ENCODE results near the gene RPTOR. TPM values are rescaled to one million over a fixed set of nuclear protein-coding genes. Genes with fewer than 3 reads are reported as not detected.

The RPTOR gene
- total and polyA plus RNA-seq, 10 of the 15 experiments (the other 5 are each of a cell fraction or from before 2014, with no cell fraction given) = 0.18 to 32.1 (median 7.8) TPM

- TF ChIP-seq EGR1 (IDR thresholded peaks at IDR 0.05; ENCODE audit: borderline replicate concordance in 1 of 2, low read depth in 2 of 2, low read length in 2 of 2) (peak in 1 of 2 experiments; percentile 87; a peak in 2 of 3 replicates), IKZF2 (IDR thresholded peaks at IDR 0.05) (peak; percentile 83 to 93), ZNF217 (IDR thresholded peaks at IDR 0.05) (no peak), IKZF1 (conservative IDR thresholded peaks at IDR 0.05) (peak; percentile 91)
These were observed 356.7 kb downstream of the RPTOR start (continued) for GRCh38 chr17:80901319-80901718.

GRCh38 chr17:80902197-80902962, 357.7 kb downstream of the RPTOR start:
- BruUV-seq (replicated peaks) = no TSS peak
- no peak overlapping the region for H3K4me3 ChIP-seq
- no peaks in the 10 kb centered on the region for H3K27me3 ChIP-seq (replicated peaks in 1 of 2; ENCODE audit: control insufficient read depth in 2 of 2, insufficient read depth in 2 of 2, low read length in 1 of 2)

More at GRCh38 chr17:80902197-80902962, 357.7 kb downstream of the RPTOR start:
- ChIA-PET CTCF (interaction anchor here (1.1 kb wide), 1 partner anchor 22 kb away, joined by 3 read pairs; no protein-coding TSS in a partner anchor), RAD21 (ENCODE audit: unreplicated experiment) (interaction anchor here (1.8 to 3.4 kb wide), 2 partner anchors 27 to 68 kb away, joined by 6 to 18 read pairs; no protein-coding TSS in a partner anchor), SMC1A (ENCODE audit: uncharacterized antibody, unreplicated experiment) (no interaction called here), POLR2A (interaction anchor here (4.2 kb wide), 1 partner anchor 8 kb away, joined by 23 read pairs; no protein-coding TSS in a partner anchor)
- H3K36me3 ChIP-seq (ENCODE audit: control insufficient read depth in 2 of 2, insufficient read depth in 2 of 2, low read length in 1 of 2) = peaks cover 0 to 6% of the 10 kb centered on the region in 2 experiments; a peak in 3 of 4 replicates
- H4K20me1 ChIP-seq (ENCODE audit: control insufficient read depth, insufficient read depth) = no peaks in the 10 kb centered on the region
- DNase-seq (ENCODE audit: low read depth, low spot score) = no peak
- no peaks in the 10 kb centered on the region for H3K79me2 ChIP-seq (ENCODE audit: control insufficient read depth, insufficient read depth, low read length)
- no peak overlapping the region for H2AFZ ChIP-seq (ENCODE audit: control insufficient read depth, low read depth, low read length)
- peak overlapping the region; percentile 86 for H3K27ac ChIP-seq (ENCODE audit: control insufficient read depth, insufficient read depth)
- no peak overlapping the region for H3K4me2 ChIP-seq (ENCODE audit: control insufficient read depth, insufficient read depth)
- H3K4me1 ChIP-seq (ENCODE audit: control insufficient read depth, insufficient read depth, low read length) = peaks cover 25% of the 10 kb centered on the region
- 96% methylated on average over 29 of the region's 29 CpGs for WGBS (ENCODE audit: insufficient coverage, insufficient replicate concordance, low lambda C conversion rate, missing lambda C conversion rate)
- TF ChIP-seq SUZ12 (IDR thresholded peaks at IDR 0.05; ENCODE audit: unreplicated experiment) (no peak), SIX5 (IDR thresholded peaks at IDR 0.05; ENCODE audit: low read depth, low read length, severe bottlenecking) (no peak), SREBF2 (IDR thresholded peaks at IDR 0.05; ENCODE audit: low read length) (no peak)
- intact Hi-C loops (cut with micrococcal nuclease; ENCODE audit: unreplicated experiment) (no loop called here), in situ Hi-C loops (cut with MboI) (no loop called here)
- H3K9ac ChIP-seq (ENCODE audit: control insufficient read depth, insufficient read depth, low read length) = no peak overlapping the region
- no peak for FAIRE-seq
- H3K9me3 ChIP-seq (replicated peaks; ENCODE audit: control insufficient read depth, insufficient read depth, low read length) = no peaks in the 10 kb centered on the region
- ATAC-seq = no peak
